Common myeloid progenitor, CD34-positive (primary cell): ENCODE results near the gene ACTN1.

Source experiments
- CTCF ChIA-PET: fragments of 350-600 bp; sonication (Branson Sonifier 250); formaldehyde crosslinking; loops from one replicate; lab custom pipeline; 2021; ENCODE audit warnings: antibody characterized with exemption; lab: Charles Lee
- POLR2A ChIA-PET: fragments of 350-600 bp; sonication (Branson Sonifier 250); formaldehyde crosslinking; loops from one replicate; lab custom pipeline; 2021; ENCODE audit warnings: antibody characterized with exemption; lab: Charles Lee
- DNase-seq, 3 donors: peaks; one replicate each; pipeline versions ENCODE4 v3.0.0 to v3.0.0-alpha.2; 2013
- H3K27ac ChIP-seq, 2 experiments: 1 replicate in 1 of 2; 2 replicates in 1 of 2; pipeline ENCODE4 v1.7.0; 2013; ENCODE audit warnings: inconsistent platforms in 2 of 2, low read length in 2 of 2, mild to moderate bottlenecking in 2 of 2, low read depth in 1 of 2, moderate library complexity in 1 of 2; ENCODE audit not compliant: severe bottlenecking in 2 of 2, insufficient read depth in 1 of 2, poor library complexity in 1 of 2
- H3K27me3 ChIP-seq, 5 experiments: replicated peaks in 2 of 5; 1 replicate in 3 of 5; 2 replicates in 2 of 5; pipeline versions ENCODE4 v1.6.1 to v1.7.0; 2013; ENCODE audit warnings: low read length in 4 of 5, mild to moderate bottlenecking in 2 of 5, moderate library complexity in 2 of 5, inconsistent platforms in 1 of 5; ENCODE audit not compliant: insufficient read depth in 5 of 5, control insufficient read depth in 4 of 5
- H3K36me3 ChIP-seq, 4 experiments: 1 replicate in 2 of 4; 2 replicates in 2 of 4; pipeline versions ENCODE4 v1.6.1 to v1.7.0; 2013; ENCODE audit warnings: low read length in 3 of 4, control low read depth in 1 of 4, mild to moderate bottlenecking in 1 of 4; ENCODE audit not compliant: control insufficient read depth in 4 of 4, insufficient read depth in 4 of 4
- H3K4me1 ChIP-seq, 4 experiments: 1 replicate in 3 of 4; 2 replicates in 1 of 4; pipeline versions ENCODE4 v1.6.1 to v1.7.1; 2013; ENCODE audit warnings: low read length in 3 of 4, mild to moderate bottlenecking in 3 of 4, control low read depth in 1 of 4, inconsistent platforms in 1 of 4, moderate library complexity in 1 of 4; ENCODE audit not compliant: control insufficient read depth in 4 of 4, insufficient read depth in 4 of 4; ENCODE audit errors: control extremely low read depth in 1 of 4
- H3K4me3 ChIP-seq, 7 experiments: 1 replicate in 4 of 7; 2 replicates in 3 of 7; pipeline versions ENCODE4 v1.5.1 to v1.7.0; 2013; ENCODE audit warnings: mild to moderate bottlenecking in 7 of 7, low read length in 6 of 7, moderate library complexity in 6 of 7, inconsistent platforms in 2 of 7, low read depth in 2 of 7, control low read depth in 1 of 7; ENCODE audit not compliant: insufficient read depth in 4 of 7, control insufficient read depth in 1 of 7; ENCODE audit errors: extremely low read depth in 1 of 7
- H3K9me3 ChIP-seq, 5 experiments: 1 replicate in 4 of 5; 2 replicates in 1 of 5; pipeline versions ENCODE4 v1.6.1 to v1.7.1; 2013; ENCODE audit warnings: low read length in 4 of 5, mild to moderate bottlenecking in 2 of 5, inconsistent platforms in 1 of 5, low read depth in 1 of 5, moderate library complexity in 1 of 5; ENCODE audit not compliant: control insufficient read depth in 4 of 5, insufficient read depth in 2 of 5; ENCODE audit errors: control extremely low read depth in 1 of 5
- WGBS: methylation state at CpG from one replicate; pipeline ENCODE4 v1.1.5; 2013; ENCODE audit not compliant: insufficient coverage; 5-methylcytosine and 5-hydroxymethylcytosine counted together

Gene ACTN1

GRCh38 chr14:68846466-68846865, 132.6 kb downstream of the ACTN1 start:
- peaks cover 0 to 7% (median 4%) of the 10 kb centered on the region in 4 experiments for H3K4me1 ChIP-seq
- H3K27ac ChIP-seq, result no peak overlapping the region
- no peak overlapping the region for H3K4me3 ChIP-seq
- DNase-seq, result no peak
- no peaks in the 10 kb centered on the region for H3K27me3 ChIP-seq
- no peaks in the 10 kb centered on the region for H3K36me3 ChIP-seq
- CTCF ChIA-PET, result interaction anchor here (0.6 kb wide), 1 partner anchor 880 kb away, joined by 3 read pairs; no protein-coding TSS in a partner anchor
- WGBS, result 90% methylated on average over 2 of the region's 3 CpGs
- POLR2A ChIA-PET, result interaction anchor here (0.6 kb wide), 1 partner anchor 1196 kb away, joined by 3 read pairs; no protein-coding TSS in a partner anchor
- H3K9me3 ChIP-seq, result no peaks in the 10 kb centered on the region

GRCh38 chr14:68844210-68844545, 134.9 kb downstream of the ACTN1 start:
- ChIA-PET POLR2A (no interaction called here), CTCF (interaction anchor here (0.6 to 2.1 kb wide), 26 partner anchors 10 to 1017 kb away, joined by 3 to 13 read pairs (median 4); no protein-coding TSS in a partner anchor)
- no peak for DNase-seq
- H3K27ac ChIP-seq, result no peak overlapping the region
- no CpG with 5 or more reads among the region's 6 CpGs for WGBS
- H3K4me3 ChIP-seq, result no peak overlapping the region
- H3K9me3 ChIP-seq, result peaks cover 0 to 3% (median 0%) of the 10 kb centered on the region in 5 experiments
- no peaks in the 10 kb centered on the region for H3K36me3 ChIP-seq
- no peaks in the 10 kb centered on the region for H3K27me3 ChIP-seq
- peaks cover 0 to 17% (median 4%) of the 10 kb centered on the region in 4 experiments for H3K4me1 ChIP-seq

GRCh38 chr14:68843471-68844209, 135.5 kb downstream of the ACTN1 start:
- peak; percentile 71 to 77 (median 75) for DNase-seq
- WGBS, result 28% methylated on average over 16 of the region's 19 CpGs
- peaks cover 0 to 5% (median 0%) of the 10 kb centered on the region in 5 experiments for H3K9me3 ChIP-seq
- peak overlapping the region in 4 of 7 experiments; percentile 17 to 50 (median 37) for H3K4me3 ChIP-seq
- POLR2A ChIA-PET, result no interaction called here
- CTCF ChIA-PET, result interaction anchor here (0.6 to 2.1 kb wide), 26 partner anchors 9 to 1010 kb away, joined by 3 to 13 read pairs (median 4); no protein-coding TSS in a partner anchor
- no peaks in the 10 kb centered on the region for H3K27me3 ChIP-seq
- H3K36me3 ChIP-seq, result no peaks in the 10 kb centered on the region
- H3K27ac ChIP-seq, result no peak overlapping the region
- H3K4me1 ChIP-seq, result peaks cover 0 to 17% (median 4%) of the 10 kb centered on the region in 4 experiments

- DNase-seq, result no peak
- Histone ChIP-seq H3K27ac (no peak overlapping the region), H3K4me3 (no peak overlapping the region), H3K9me3 (peaks cover 1 to 15% (median 4%) of the 10 kb centered on the region in 5 experiments), H3K27me3 (no peaks in the 10 kb centered on the region), H3K4me1 (peaks cover 0 to 17% (median 4%) of the 10 kb centered on the region in 4 experiments), H3K36me3 (no peaks in the 10 kb centered on the region)
- 100% methylated on average over 1 of the region's 5 CpGs for WGBS
- ChIA-PET POLR2A (no interaction called here), CTCF (interaction anchor here (0.7 to 1.8 kb wide), 8 partner anchors 11 to 1005 kb away, joined by 3 to 7 read pairs (median 4); no protein-coding TSS in a partner anchor)
Measured at GRCh38 chr14:68842298-68842697, 136.8 kb downstream of the ACTN1 start.

- Histone ChIP-seq H3K4me3 (peak overlapping the region in 1 of 7 experiments; percentile 10), H3K4me1 (peaks cover 0 to 17% (median 4%) of the 10 kb centered on the region in 4 experiments), H3K27ac (no peak overlapping the region), H3K27me3 (no peaks in the 10 kb centered on the region), H3K9me3 (peaks cover 3 to 21% (median 6%) of the 10 kb centered on the region in 5 experiments), H3K36me3 (no peaks in the 10 kb centered on the region)
- CTCF ChIA-PET, result no interaction called here
- DNase-seq, result peak in 2 of 3 donors; percentile 20 to 49
- POLR2A ChIA-PET, result no interaction called here
- WGBS, result no CpG with 5 or more reads among the region's 6 CpGs
Measured at GRCh38 chr14:68841016-68841809, 137.9 kb downstream of the ACTN1 start.

GRCh38 chr14:68840454-68840853, 138.6 kb downstream of the ACTN1 start:
- whole genome bisulfite sequencing, result 100% methylated on average over 2 of the region's 2 CpGs
- H3K36me3 ChIP-seq, result no peaks in the 10 kb centered on the region
- POLR2A ChIA-PET, result no interaction called here
- no peak overlapping the region for H3K4me3 ChIP-seq
- peaks cover 4 to 29% (median 10%) of the 10 kb centered on the region in 5 experiments for H3K9me3 ChIP-seq
- no peak for DNase-seq
- peaks cover 0 to 17% (median 4%) of the 10 kb centered on the region in 4 experiments for H3K4me1 ChIP-seq
- H3K27ac ChIP-seq, result no peak overlapping the region
- CTCF ChIA-PET, result no interaction called here
- no peaks in the 10 kb centered on the region for H3K27me3 ChIP-seq
